GM12892 (cell line): Measurements from ENCODE around the gene SEC14L1.
"Not testable (repeated sequence)": the region's sequence is repeated elsewhere in the genome, so short reads cannot be mapped to it uniquely, and the experiment has no call there.

Experiments used
- DNase-seq: peaks from one replicate; pipeline ENCODE4 v3.0.0; 2011; ENCODE audit not compliant: insufficient read length
- FAIRE-seq: peaks from 2 replicates; lab custom pipeline; 2011; peaks lifted over from hg19 to GRCh38; lab: Jason Lieb, UNC
- POLR2A ChIP-seq: IDR thresholded peaks from 2 replicates; pipeline ENCODE4 v1.6.1; 2011; ENCODE audit warnings: low read depth, low read length, control low read depth
- POLR2AphosphoS5 ChIP-seq: IDR thresholded peaks from 2 replicates; pipeline ENCODE4 v1.6.1; 2011; ENCODE audit warnings: low read depth, low read length, control low read depth
- TAF1 ChIP-seq: IDR thresholded peaks from 2 replicates; pipeline ENCODE4 v1.6.1; 2011; ENCODE audit warnings: low read depth, mild to moderate bottlenecking, control low read depth, low read length, borderline replicate concordance

The SEC14L1 gene

GRCh38 chr17:77146246-77146632 is 5.5 kb downstream of the SEC14L1 start:
- FAIRE-seq (no peak), DNase-seq (no peak)
- TF ChIP-seq POLR2A, result no peak
- no peak for TF ChIP-seq TAF1
- no peak for TF ChIP-seq POLR2AphosphoS5

DNA sequence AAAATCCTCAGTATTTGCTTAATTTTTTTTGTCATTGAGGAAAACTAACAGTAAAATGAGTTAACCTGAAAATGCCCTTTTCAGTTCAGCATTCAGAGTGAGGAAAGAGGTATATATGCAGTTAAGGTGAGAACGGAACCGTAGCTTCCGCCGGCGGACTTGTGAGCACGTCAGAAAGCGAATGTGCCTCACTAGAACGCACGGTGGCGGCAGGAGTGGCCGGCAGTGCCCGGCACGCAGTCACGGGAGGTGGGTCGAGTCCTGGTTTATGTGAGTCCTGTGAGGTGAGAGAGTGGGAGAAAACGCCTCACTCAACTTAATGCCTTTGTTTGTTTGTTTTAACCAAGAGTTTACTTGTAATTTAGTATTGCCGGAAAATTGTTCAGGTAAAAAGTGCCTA is 6.1 kb downstream of the SEC14L1 start:
- DNase-seq, result no peak
- peak; percentile 82 for FAIRE-seq
- TF ChIP-seq POLR2A (0 out of 2 replicates have a peak, but pooled peaks have one; percentile 32), TAF1 (no peak)

- FAIRE-seq (peak; percentile 68), DNase-seq (no peak)
- no peak for TF ChIP-seq POLR2AphosphoS5
- TF ChIP-seq POLR2A, result no peak
- no peak for TF ChIP-seq TAF1
Measured at GRCh38 chr17:77147357-77147801, 6.6 kb downstream of the SEC14L1 start.

DNA sequence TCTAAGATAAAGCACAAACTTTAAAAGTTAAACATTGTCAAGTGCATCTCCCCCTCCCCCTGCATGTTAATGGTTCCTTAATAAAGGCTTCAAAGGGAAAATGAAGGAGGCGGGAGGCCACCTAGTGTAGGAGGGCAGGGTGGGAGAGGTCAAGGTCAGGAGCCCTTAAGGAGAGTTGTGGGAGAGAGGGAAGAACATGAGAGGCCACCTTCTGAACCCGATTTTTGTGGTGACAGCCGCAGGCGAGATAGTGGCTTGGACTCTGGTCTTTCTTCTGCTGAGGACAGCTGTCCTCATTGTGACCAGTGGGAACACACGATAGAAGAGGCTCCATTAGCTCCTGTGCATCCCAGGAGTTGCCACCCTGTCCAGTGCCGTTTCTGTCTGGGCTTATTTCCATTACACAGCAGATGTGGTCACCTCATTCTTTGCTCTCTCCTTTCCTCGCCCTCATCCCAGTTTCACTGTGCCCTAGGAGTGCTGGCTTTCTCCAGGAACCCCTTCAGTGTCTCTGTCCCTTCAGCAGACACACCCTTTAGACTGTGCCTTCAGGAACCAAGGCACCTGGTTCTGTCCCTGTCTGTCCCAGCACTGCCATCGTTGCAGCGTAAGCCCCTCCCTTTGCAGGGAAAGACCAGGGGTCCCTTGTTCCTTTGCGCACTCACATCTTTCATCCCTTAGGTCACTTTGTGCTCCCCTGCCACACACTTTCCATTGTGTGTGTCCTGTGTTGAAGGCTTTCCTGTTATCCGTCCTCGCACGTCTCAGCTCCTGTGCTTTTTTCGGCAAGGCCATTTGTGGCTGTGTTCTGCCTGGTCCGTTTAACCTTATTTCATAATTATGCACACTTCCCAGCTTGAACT is 7.5 kb downstream of the SEC14L1 start:
- no peak for DNase-seq
- no peak for FAIRE-seq
- no peak for TF ChIP-seq POLR2A
- no peak for TF ChIP-seq TAF1

GRCh38 chr17:77148940-77149510 is 8.3 kb downstream of the SEC14L1 start:
- DNase-seq, result no peak
- no peak for FAIRE-seq
- no peak for TF ChIP-seq POLR2A
- no peak for TF ChIP-seq POLR2AphosphoS5
- TF ChIP-seq TAF1, result no peak

DNA sequence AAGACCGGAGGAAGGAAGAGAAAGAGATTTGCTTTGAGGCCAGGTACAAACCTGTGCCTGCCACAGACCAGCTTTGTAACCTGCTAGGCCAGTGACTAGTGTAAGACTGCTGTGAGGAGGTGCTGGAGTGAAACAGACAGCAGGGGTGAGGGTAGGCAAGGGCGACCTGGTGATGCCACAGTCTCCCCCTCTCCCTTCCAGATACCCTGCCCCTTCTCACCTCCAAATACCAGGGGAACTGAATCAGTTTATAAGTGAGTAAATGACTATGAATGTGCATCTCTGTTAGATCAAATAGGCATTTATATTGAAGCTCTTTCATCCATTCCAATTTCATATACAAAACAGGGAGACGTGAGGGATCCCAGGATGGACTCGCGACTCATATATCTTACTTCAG is 9.4 kb downstream of the SEC14L1 start:
- DNase-seq, result no peak
- no peak for TF ChIP-seq POLR2AphosphoS5
- TF ChIP-seq TAF1, result no peak
- TF ChIP-seq POLR2A, result no peak
- FAIRE-seq, result no peak

- no peak for DNase-seq
- no peak for FAIRE-seq
- TF ChIP-seq POLR2A, result no peak
- TF ChIP-seq POLR2AphosphoS5, result no peak
Measured at GRCh38 chr17:77151186-77151585, 10.4 kb downstream of the SEC14L1 start.

- not testable (repeated sequence) for DNase-seq, FAIRE-seq
Measured at GRCh38 chr17:77152056-77152455, 11.3 kb downstream of the SEC14L1 start.

- TF ChIP-seq POLR2AphosphoS5, result no peak
- TF ChIP-seq POLR2A, result no peak
- TF ChIP-seq TAF1, result no peak
- DNase-seq (no peak), FAIRE-seq (no peak)
Measured at GRCh38 chr17:77153472-77153871, 12.7 kb downstream of the SEC14L1 start.

DNA sequence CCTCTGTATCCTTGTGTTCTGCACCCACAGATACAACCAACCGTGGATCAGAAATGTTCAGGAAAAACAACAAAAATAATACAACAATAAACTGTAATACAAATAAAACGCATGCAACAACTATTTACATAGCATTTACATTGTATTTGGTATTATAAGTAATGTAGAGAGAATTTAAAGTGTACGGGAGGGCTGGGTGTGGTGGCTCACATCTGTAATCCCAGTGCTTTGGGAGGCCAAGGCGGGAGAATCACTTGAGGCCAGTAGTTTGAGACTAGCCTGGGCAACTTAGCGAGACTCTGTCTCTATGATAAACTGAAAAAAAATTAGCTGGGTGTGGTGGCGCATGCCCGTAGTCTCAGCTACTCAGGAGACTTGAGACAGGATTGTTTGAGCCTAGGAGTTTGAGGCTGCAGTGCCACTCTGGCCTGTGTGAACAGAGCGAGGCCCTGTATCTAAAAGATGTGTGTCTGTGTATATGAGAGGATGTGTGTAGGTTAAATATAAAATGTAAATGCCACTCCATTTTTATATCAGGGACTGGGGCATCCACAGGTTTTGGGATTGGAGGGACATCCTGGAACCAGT is 13.3 kb downstream of the SEC14L1 start:
- TF ChIP-seq POLR2AphosphoS5, result no peak
- TF ChIP-seq TAF1, result no peak
- no peak for TF ChIP-seq POLR2A
- no peak for FAIRE-seq
- DNase-seq, result no peak

GRCh38 chr17:77155125-77155524 is 14.4 kb downstream of the SEC14L1 start:
- no peak for FAIRE-seq

GRCh38 chr17:77157766-77158165 is 17.0 kb downstream of the SEC14L1 start:
- DNase-seq, FAIRE-seq: not testable (repeated sequence)

More at GRCh38 chr17:77155125-77155524, 14.4 kb downstream of the SEC14L1 start:
- no peak for TF ChIP-seq TAF1
- DNase-seq, result no peak
